GM21825 (cell line): ENCODE results near the gene NELL1.
"Not testable (repeated sequence)": the region's sequence is repeated elsewhere in the genome, so short reads cannot be mapped to it uniquely, and the experiment has no call there.

ENCODE experiments used
- ATAC-seq: cut with Tn5 transposase; IDR thresholded peaks from one replicate; pipeline ENCODE4 v1.9.1; 2021; ENCODE audit warnings: mild to moderate bottlenecking, moderate library complexity; ENCODE audit not compliant: unreplicated experiment

The NELL1 gene

GRCh38 chr11:21179770-21180169 is 510.4 kb downstream of the NELL1 start:
- no peak for ATAC-seq

GRCh38 chr11:21180182-21180581 is 510.8 kb downstream of the NELL1 start:
- no peak for ATAC-seq

GRCh38 chr11:21185959-21186358 is 516.6 kb downstream of the NELL1 start:
- no peak for ATAC-seq

- ATAC-seq = no peak
These were observed 520.8 kb downstream of the NELL1 start for GRCh38 chr11:21190181-21190580.

GRCh38 chr11:21195995-21196394 is 526.6 kb downstream of the NELL1 start:
- ATAC-seq = no peak

- no peak for ATAC-seq
These were observed 529.1 kb downstream of the NELL1 start for GRCh38 chr11:21198498-21198897.

GRCh38 chr11:21205205-21205604 is 535.8 kb downstream of the NELL1 start:
- no peak for ATAC-seq

- ATAC-seq = no peak
These were observed 556.5 kb downstream of the NELL1 start for GRCh38 chr11:21225860-21226259.

- ATAC-seq = no peak
These were observed 559.8 kb downstream of the NELL1 start for GRCh38 chr11:21229224-21229623.

- no peak for ATAC-seq
These were observed 580.8 kb downstream of the NELL1 start for GRCh38 chr11:21250196-21250595.

GRCh38 chr11:21254055-21254454 is 584.7 kb downstream of the NELL1 start:
- no peak for ATAC-seq

- ATAC-seq = no peak
These were observed 585.4 kb downstream of the NELL1 start for GRCh38 chr11:21254790-21255189.

- ATAC-seq = no peak
These were observed 588.1 kb downstream of the NELL1 start for GRCh38 chr11:21257461-21257860.

GRCh38 chr11:21258414-21258813 is 589.0 kb downstream of the NELL1 start:
- no peak for ATAC-seq

GRCh38 chr11:21260101-21260500 is 590.7 kb downstream of the NELL1 start:
- no peak for ATAC-seq

GRCh38 chr11:21262992-21263391 is 593.6 kb downstream of the NELL1 start:
- no peak for ATAC-seq

GRCh38 chr11:21264125-21264524 is 594.7 kb downstream of the NELL1 start:
- no peak for ATAC-seq

- no peak for ATAC-seq
These were observed 598.6 kb downstream of the NELL1 start for GRCh38 chr11:21268036-21268435.

GRCh38 chr11:21272139-21272538 is 602.8 kb downstream of the NELL1 start:
- ATAC-seq = not testable (repeated sequence)

GRCh38 chr11:21278840-21279239 is 609.5 kb downstream of the NELL1 start:
- ATAC-seq = no peak

GRCh38 chr11:21285104-21285503 is 615.7 kb downstream of the NELL1 start:
- ATAC-seq = no peak

- ATAC-seq = no peak
These were observed 620.3 kb downstream of the NELL1 start for GRCh38 chr11:21289686-21290085.

GRCh38 chr11:21295508-21295907 is 626.1 kb downstream of the NELL1 start:
- no peak for ATAC-seq

- no peak for ATAC-seq
These were observed 632.6 kb downstream of the NELL1 start for GRCh38 chr11:21301981-21302380.
